GM19238 (cell line): ENCODE data around the gene PPFIA1.
"Not testable (repeated sequence)": the region's sequence is repeated elsewhere in the genome, so short reads cannot be mapped to it uniquely, and the experiment has no call there.

Experiments
- DNase-seq: peaks from one replicate; pipeline ENCODE4 v3.0.0; 2011; ENCODE audit warnings: low spot score; ENCODE audit not compliant: insufficient read length

PPFIA1 gene

GRCh38 chr11:70324376-70325115 lies 54.1 kb downstream of the PPFIA1 start:
- peak; percentile 40 for DNase-seq

GRCh38 chr11:70325824-70326223 lies 55.3 kb downstream of the PPFIA1 start:
- no peak for DNase-seq

GRCh38 chr11:70326365-70326811 lies 55.9 kb downstream of the PPFIA1 start:
- DNase-seq: no peak

GRCh38 chr11:70326833-70327232 lies 56.3 kb downstream of the PPFIA1 start:
- DNase-seq: no peak

GRCh38 chr11:70327717-70328116 lies 57.2 kb downstream of the PPFIA1 start:
- DNase-seq: no peak

GRCh38 chr11:70328556-70328955 lies 58.1 kb downstream of the PPFIA1 start:
- no peak for DNase-seq

- not testable (repeated sequence) for DNase-seq
These were observed 60.9 kb downstream of the PPFIA1 start for GRCh38 chr11:70331320-70331843.

GRCh38 chr11:70331901-70332300 lies 61.4 kb downstream of the PPFIA1 start:
- no peak for DNase-seq

- no peak for DNase-seq
These were observed 62.1 kb downstream of the PPFIA1 start for GRCh38 chr11:70332567-70332966.

GRCh38 chr11:70333261-70333660 lies 62.8 kb downstream of the PPFIA1 start:
- no peak for DNase-seq

- no peak for DNase-seq
These were observed 64.0 kb downstream of the PPFIA1 start for GRCh38 chr11:70334351-70334995.

- no peak for DNase-seq
These were observed 65.0 kb downstream of the PPFIA1 start for GRCh38 chr11:70335511-70335910.

GRCh38 chr11:70338594-70338993 lies 68.1 kb downstream of the PPFIA1 start:
- no peak for DNase-seq

GRCh38 chr11:70339066-70339465 lies 68.6 kb downstream of the PPFIA1 start:
- no peak for DNase-seq

- no peak for DNase-seq
These were observed 71.5 kb downstream of the PPFIA1 start for GRCh38 chr11:70341881-70342429.

GRCh38 chr11:70343636-70344035 lies 73.1 kb downstream of the PPFIA1 start:
- DNase-seq: no peak

- DNase-seq: no peak
These were observed 77.7 kb downstream of the PPFIA1 start for GRCh38 chr11:70348191-70348590.

- no peak for DNase-seq
These were observed 78.1 kb downstream of the PPFIA1 start for GRCh38 chr11:70348608-70349007.

- DNase-seq: no peak
These were observed 81.2 kb downstream of the PPFIA1 start for GRCh38 chr11:70351646-70352045.

GRCh38 chr11:70352100-70352499 lies 81.6 kb downstream of the PPFIA1 start:
- no peak for DNase-seq

GRCh38 chr11:70352601-70353000 lies 82.1 kb downstream of the PPFIA1 start:
- no peak for DNase-seq

GRCh38 chr11:70353329-70353728 lies 82.8 kb downstream of the PPFIA1 start:
- DNase-seq: no peak
